Upper lobe of right lung (tissue), 1 donor: ENCODE results near the gene GTF3C5. TPM values are rescaled to one million over a fixed set of nuclear protein-coding genes. Genes with fewer than 3 reads are reported as not detected.

Experiments used
- ATAC-seq: fragments of 200-7000 bp; cut with Tn5 transposase; one replicate; pipeline ENCODE4 v1.9.1; 2020; ENCODE audit warnings: mild to moderate bottlenecking, moderate library complexity
- DNase-seq: peaks from one replicate; pipeline ENCODE4 v3.0.0-alpha.2; 2020
- H3K27ac ChIP-seq: fragments of 200-600 bp; one replicate; pipeline ENCODE4 v1.8.0; 2022
- H3K27me3 ChIP-seq: fragments of 200-600 bp; one replicate; pipeline ENCODE4 v1.8.0; 2022; ENCODE audit warnings: mild to moderate bottlenecking
- H3K36me3 ChIP-seq: fragments of 200-600 bp; one replicate; pipeline ENCODE4 v1.8.0; 2022
- H3K4me1 ChIP-seq: fragments of 200-600 bp; one replicate; pipeline ENCODE4 v1.8.0; 2022
- H3K4me3 ChIP-seq: fragments of 200-600 bp; one replicate; pipeline ENCODE4 v1.8.0; 2022; ENCODE audit warnings: mild to moderate bottlenecking
- H3K9me3 ChIP-seq: fragments of 200-600 bp; one replicate; pipeline ENCODE4 v1.8.0; 2022
- intact Hi-C: fragments of 100-400 bp; cut with DNase I; formaldehyde crosslinking; loops from one replicate; pipeline ENCODE4 v1.11.0; 2022
- total RNA-seq: library from RNA; stranded (reverse); fragmentation: NEBNext Ultra II Directional; extraction: Animal tissue kit (Norgen Biotek cat#: 25700); gene quantifications from one replicate; pipeline ENCODE4 v1.2.1, GENCODE V29; 2021
- TF ChIP-seq, protein P1 (sequence below): fragments of 200-600 bp; IDR thresholded peaks from one replicate; pipeline ENCODE4 v1.8.0; 2022; ENCODE audit warnings: antibody characterized with exemption
- donor health status: DM: no; HTN: yes; CAD: no; lungs with severe emphysema.

GTF3C5 gene
- total RNA-seq, 1 donor from 2014 or later: 41.7 TPM

DNA sequence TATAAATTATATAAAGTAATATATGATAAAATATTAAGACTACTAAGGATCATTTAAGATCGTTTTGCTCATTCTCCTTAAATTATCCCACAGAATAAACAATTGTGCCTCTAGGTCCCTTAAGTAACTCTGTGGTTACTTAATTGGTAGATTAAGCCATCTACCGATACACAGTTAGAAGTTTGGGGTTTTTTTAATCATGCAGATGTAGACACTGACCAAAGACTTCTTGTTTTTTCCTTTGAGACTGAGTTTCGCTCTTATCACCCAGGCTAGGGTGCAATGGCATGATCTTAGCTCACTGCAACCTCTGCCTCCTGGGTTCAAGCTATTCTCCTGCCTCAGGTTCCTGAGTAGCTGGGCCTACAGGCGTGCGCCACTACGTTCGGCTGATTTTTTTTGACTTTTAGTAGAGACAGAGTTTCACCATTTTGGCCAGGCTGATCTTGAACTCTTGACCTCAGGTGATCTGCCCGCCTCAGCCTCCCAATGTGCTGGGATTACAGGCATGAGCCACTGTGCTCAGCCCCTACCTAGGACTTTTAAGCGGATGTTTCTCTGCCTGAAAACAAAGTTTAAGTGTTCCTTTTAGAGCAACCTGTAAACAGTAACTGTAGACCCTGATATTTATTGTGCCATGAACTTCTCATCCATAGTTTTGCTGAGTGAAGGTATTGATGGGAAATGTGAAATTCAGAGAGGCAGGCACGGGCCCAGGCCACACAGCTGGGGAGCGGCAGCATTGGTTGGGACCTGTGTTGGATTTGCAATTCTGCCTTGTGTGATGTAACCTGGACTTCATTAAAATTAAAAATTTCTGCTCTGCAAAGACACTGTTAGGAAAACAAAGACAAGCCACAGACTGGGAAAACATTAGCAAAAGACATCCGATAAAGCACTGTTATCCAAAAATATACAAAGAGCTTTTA, 42.6 kb downstream of the GTF3C5 start:
- Histone ChIP-seq H3K9me3 (no peaks in the 10 kb centered on the region), H3K36me3 (no peaks in the 10 kb centered on the region), H3K4me1 (no peaks in the 10 kb centered on the region), H3K27me3 (no peaks in the 10 kb centered on the region), H3K4me3 (no peak overlapping the region), H3K27ac (no peak overlapping the region)
- ATAC-seq: no peak
- DNase-seq: no peak
- TF ChIP-seq, protein P1, sequence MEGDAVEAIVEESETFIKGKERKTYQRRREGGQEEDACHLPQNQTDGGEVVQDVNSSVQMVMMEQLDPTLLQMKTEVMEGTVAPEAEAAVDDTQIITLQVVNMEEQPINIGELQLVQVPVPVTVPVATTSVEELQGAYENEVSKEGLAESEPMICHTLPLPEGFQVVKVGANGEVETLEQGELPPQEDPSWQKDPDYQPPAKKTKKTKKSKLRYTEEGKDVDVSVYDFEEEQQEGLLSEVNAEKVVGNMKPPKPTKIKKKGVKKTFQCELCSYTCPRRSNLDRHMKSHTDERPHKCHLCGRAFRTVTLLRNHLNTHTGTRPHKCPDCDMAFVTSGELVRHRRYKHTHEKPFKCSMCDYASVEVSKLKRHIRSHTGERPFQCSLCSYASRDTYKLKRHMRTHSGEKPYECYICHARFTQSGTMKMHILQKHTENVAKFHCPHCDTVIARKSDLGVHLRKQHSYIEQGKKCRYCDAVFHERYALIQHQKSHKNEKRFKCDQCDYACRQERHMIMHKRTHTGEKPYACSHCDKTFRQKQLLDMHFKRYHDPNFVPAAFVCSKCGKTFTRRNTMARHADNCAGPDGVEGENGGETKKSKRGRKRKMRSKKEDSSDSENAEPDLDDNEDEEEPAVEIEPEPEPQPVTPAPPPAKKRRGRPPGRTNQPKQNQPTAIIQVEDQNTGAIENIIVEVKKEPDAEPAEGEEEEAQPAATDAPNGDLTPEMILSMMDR: no peak
- intact Hi-C loops: no loop called here

DNA sequence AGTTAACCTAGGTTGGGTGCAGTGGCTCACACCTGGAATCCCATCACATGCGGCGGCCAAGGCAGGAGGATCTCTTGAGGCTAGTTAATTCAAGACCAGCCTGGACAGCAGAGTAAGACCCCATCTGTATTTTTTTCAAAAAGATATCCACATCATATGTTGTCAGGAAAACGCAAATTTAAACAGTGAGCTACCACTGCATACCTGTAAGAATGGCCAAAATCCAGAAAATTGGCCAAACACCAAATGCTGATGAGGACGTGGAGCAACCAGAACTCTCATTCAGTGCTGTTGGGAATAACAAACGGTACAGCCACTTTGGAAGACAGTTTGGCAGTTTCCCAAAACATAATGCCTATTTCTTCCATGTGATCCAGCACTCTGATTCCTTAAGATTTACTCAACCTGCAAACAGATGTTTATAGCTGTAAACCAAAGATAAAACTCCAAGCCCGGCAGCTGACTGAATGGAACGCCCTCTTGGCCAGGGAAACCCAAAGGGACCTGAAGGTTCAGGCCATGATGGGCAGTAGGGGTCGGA, 43.4 kb downstream of the GTF3C5 start:
- Histone ChIP-seq H3K36me3 (no peaks in the 10 kb centered on the region), H3K27ac (no peak overlapping the region), H3K9me3 (no peaks in the 10 kb centered on the region), H3K4me3 (no peak overlapping the region), H3K4me1 (no peaks in the 10 kb centered on the region), H3K27me3 (no peaks in the 10 kb centered on the region)
- ATAC-seq: no peak
- TF ChIP-seq, protein P1: no peak
- intact Hi-C loops: no loop called here
- DNase-seq: no peak

DNA sequence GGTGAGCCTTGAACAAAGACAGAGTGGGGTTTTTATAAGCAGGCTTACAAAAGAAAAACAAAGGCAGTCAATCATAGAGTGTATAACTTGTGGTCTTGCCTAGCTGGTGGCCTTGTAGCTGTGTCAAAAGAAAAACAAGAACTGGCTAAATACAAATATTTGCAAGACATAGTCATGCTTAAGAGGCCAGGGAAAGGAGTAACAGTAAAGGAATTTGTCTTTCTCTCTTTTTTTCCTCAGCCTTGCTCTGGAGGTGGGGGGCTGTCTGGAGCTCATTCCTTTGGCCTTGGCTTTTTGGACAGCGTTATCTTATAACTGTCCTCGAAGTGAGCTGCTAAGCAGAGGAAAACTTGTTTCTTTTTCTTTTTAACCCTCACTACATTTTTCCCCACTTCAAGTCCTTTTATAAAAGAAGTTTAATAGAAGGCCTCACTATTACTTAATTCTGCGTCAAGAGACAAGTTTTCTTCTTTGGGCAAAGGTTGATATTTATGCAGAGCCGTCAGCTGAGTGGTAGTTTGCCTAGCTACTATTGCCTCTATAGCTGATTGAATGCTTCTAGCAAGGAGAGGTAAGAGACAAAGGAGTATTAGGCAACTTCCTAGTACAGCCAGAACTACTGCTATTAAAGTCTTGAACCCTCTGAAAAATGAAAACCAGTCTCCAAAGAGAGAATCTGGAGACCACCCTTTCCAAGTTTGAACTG, 45.3 kb downstream of the GTF3C5 start:
- DNase-seq (no peak), ATAC-seq (no peak)
- no peak overlapping the region for H3K27ac ChIP-seq
- TF ChIP-seq, protein P1: no peak
- no peaks in the 10 kb centered on the region for H3K27me3 ChIP-seq
- no peaks in the 10 kb centered on the region for H3K4me1 ChIP-seq
- intact Hi-C loops: no loop called here
- H3K9me3 ChIP-seq: no peaks in the 10 kb centered on the region
- no peak overlapping the region for H3K4me3 ChIP-seq
- no peaks in the 10 kb centered on the region for H3K36me3 ChIP-seq

DNA sequence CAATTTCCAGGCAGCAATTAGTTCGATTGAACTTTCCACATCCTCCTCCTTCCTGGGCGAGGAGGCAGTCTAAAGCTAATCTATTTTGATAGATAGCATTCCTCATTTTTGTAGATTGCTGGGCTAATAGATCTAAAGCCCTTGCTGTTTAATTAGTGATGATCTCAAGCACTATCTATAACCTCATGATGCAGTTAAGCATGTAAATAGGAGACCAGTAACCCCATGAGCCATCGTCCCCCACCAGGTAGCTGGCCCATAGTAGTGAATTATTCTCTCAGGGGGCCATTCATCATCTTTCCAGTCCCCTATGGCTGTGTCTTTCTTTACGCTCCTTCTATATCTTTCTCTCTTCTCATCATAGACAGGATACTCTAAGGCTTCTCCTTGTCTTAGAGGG, 45.9 kb downstream of the GTF3C5 start:
- no peak for DNase-seq
- TF ChIP-seq, protein P1: no peak
- no peak overlapping the region for H3K27ac ChIP-seq
- no peaks in the 10 kb centered on the region for H3K9me3 ChIP-seq
- H3K36me3 ChIP-seq: no peaks in the 10 kb centered on the region
- H3K4me3 ChIP-seq: no peak overlapping the region
- no peak for ATAC-seq
- H3K27me3 ChIP-seq: no peaks in the 10 kb centered on the region
- intact Hi-C loops: no loop called here
- H3K4me1 ChIP-seq: no peaks in the 10 kb centered on the region

DNA sequence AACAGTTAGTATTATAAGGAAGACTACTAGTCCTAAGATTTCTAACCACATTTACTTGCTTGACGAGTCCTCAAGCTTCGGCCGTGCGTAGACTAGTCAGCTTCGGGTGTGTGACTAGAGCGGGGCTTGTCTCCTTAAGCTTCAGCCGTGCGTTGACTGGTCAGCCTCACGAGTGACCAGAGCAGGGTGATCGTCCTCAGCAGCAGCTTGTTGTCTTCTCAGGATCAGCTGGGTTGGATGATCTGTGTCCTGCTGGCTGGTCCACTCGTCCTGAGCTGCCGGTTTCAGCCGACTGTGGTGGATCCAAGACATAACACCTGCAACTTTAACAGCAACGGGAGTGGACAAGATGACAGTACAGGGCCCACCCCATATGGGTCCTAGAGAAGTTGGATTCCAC, 47.7 kb downstream of the GTF3C5 start:
- no peak overlapping the region for H3K4me3 ChIP-seq
- TF ChIP-seq, protein P1: no peak
- H3K27me3 ChIP-seq: no peaks in the 10 kb centered on the region
- intact Hi-C loops: no loop called here
- DNase-seq (no peak), ATAC-seq (no peak)
- H3K27ac ChIP-seq: no peak overlapping the region
- no peaks in the 10 kb centered on the region for H3K36me3 ChIP-seq
- no peaks in the 10 kb centered on the region for H3K9me3 ChIP-seq
- H3K4me1 ChIP-seq: no peaks in the 10 kb centered on the region
